HL-60 (cell line): ENCODE measurements around the gene TPK1.

Experiments
- DNase-seq, 2 experiments: peaks; one replicate each; pipeline ENCODE4 v3.0.0-alpha.2; 2010 to 2020; ENCODE audit warnings: low read depth in 1 of 2, low spot score in 1 of 2
- H3K27ac ChIP-seq: fragments of 250-450 bp; sonication (Bioruptor Pico); replicated peaks from 2 replicates; pipeline ENCODE4 v1.5.1; 2020; ENCODE audit warnings: mild to moderate bottlenecking, moderate library complexity
- H3K27me3 ChIP-seq: fragments of 250-450 bp; sonication (Bioruptor Pico); 2 replicates; pipeline ENCODE4 v1.5.1; 2021; ENCODE audit warnings: mild to moderate bottlenecking, moderate library complexity; ENCODE audit not compliant: insufficient read depth, poor library complexity, severe bottlenecking
- H3K4me3 ChIP-seq: replicated peaks from 2 replicates; pipeline ENCODE4 v1.5.1; 2011; ENCODE audit warnings: mild to moderate bottlenecking, control low read depth, low read length; ENCODE audit not compliant: insufficient read depth
- GABPA ChIP-seq: IDR thresholded peaks from 2 replicates; pipeline ENCODE4 v1.6.1; 2012; ENCODE audit warnings: low read depth
- POLR2AphosphoS5 ChIP-seq: IDR thresholded peaks from 2 replicates; pipeline ENCODE4 v1.6.1; 2012; ENCODE audit warnings: low read depth
- REST ChIP-seq: IDR thresholded peaks from 2 replicates; pipeline ENCODE4 v1.6.1; 2012; ENCODE audit warnings: low read depth; ENCODE audit not compliant: insufficient replicate concordance
- SPI1 ChIP-seq: IDR thresholded peaks from 2 replicates; pipeline ENCODE4 v1.6.1; 2012; ENCODE audit warnings: low read depth, mild to moderate bottlenecking, borderline replicate concordance
- TF ChIP-seq, protein P1 (sequence below): IDR thresholded peaks from one replicate; pipeline ENCODE4 v1.5.1; 2011; ENCODE audit warnings: low read length, control low read depth, inconsistent platforms; ENCODE audit not compliant: insufficient read depth

Gene TPK1

DNA sequence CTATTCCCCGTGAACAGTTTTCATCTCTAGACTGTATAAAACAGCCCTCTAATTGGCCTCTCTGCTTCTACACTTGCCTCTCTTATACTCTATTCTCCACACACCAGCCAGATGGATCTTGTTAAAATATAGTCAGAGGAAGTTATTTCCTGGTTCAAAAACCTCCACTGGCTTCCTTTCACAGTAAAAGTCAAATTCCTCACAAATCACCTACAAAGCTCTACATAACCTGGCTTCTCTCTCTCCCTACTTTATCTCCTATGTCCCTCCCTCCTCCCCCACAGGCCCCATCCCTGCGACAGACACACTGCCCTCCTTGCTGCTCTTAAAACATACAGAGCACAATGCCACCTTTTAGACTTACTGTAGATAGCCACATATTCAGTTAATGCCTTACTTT is 60.1 kb downstream of the TPK1 start:
- no peak for DNase-seq
- TF ChIP-seq, protein P1, sequence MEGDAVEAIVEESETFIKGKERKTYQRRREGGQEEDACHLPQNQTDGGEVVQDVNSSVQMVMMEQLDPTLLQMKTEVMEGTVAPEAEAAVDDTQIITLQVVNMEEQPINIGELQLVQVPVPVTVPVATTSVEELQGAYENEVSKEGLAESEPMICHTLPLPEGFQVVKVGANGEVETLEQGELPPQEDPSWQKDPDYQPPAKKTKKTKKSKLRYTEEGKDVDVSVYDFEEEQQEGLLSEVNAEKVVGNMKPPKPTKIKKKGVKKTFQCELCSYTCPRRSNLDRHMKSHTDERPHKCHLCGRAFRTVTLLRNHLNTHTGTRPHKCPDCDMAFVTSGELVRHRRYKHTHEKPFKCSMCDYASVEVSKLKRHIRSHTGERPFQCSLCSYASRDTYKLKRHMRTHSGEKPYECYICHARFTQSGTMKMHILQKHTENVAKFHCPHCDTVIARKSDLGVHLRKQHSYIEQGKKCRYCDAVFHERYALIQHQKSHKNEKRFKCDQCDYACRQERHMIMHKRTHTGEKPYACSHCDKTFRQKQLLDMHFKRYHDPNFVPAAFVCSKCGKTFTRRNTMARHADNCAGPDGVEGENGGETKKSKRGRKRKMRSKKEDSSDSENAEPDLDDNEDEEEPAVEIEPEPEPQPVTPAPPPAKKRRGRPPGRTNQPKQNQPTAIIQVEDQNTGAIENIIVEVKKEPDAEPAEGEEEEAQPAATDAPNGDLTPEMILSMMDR: no peak
- TF ChIP-seq REST (no peak), POLR2AphosphoS5 (no peak), SPI1 (no peak), GABPA (no peak)
- Histone ChIP-seq H3K27ac (no peak overlapping the region), H3K4me3 (no peak overlapping the region), H3K27me3 (no peaks in the 10 kb centered on the region)

- no peak for DNase-seq
- no peak overlapping the region for H3K27ac ChIP-seq
- TF ChIP-seq SPI1 (no peak), POLR2AphosphoS5 (no peak), REST (no peak), GABPA (no peak)
- no peak overlapping the region for H3K4me3 ChIP-seq
- no peaks in the 10 kb centered on the region for H3K27me3 ChIP-seq
Observed at GRCh38 chr7:144771927-144772326, 63.9 kb downstream of the TPK1 start.

GRCh38 chr7:144771174-144771573 is 64.7 kb downstream of the TPK1 start:
- H3K27ac ChIP-seq: no peak overlapping the region
- DNase-seq: no peak
- no peaks in the 10 kb centered on the region for H3K27me3 ChIP-seq
- no peak overlapping the region for H3K4me3 ChIP-seq
- TF ChIP-seq, protein P1: no peak
- TF ChIP-seq SPI1 (no peak), POLR2AphosphoS5 (no peak), REST (no peak), GABPA (no peak)

GRCh38 chr7:144769352-144769751 is 66.5 kb downstream of the TPK1 start:
- no peak overlapping the region for H3K27ac ChIP-seq
- no peak overlapping the region for H3K4me3 ChIP-seq
- no peaks in the 10 kb centered on the region for H3K27me3 ChIP-seq
- no peak for TF ChIP-seq GABPA
- no peak for TF ChIP-seq SPI1
- no peak for TF ChIP-seq REST
- TF ChIP-seq, protein P1: no peak
- TF ChIP-seq POLR2AphosphoS5: no peak
- no peak for DNase-seq
